ENCODE measurements around the gene MAPKBP1. TPM values are rescaled to one million over a fixed set of nuclear protein-coding genes. Genes with fewer than 3 reads are reported as not detected.

MAPKBP1 gene
- total RNA-seq, 1 experiment from 2014 or later, result 9.9 TPM

DNA sequence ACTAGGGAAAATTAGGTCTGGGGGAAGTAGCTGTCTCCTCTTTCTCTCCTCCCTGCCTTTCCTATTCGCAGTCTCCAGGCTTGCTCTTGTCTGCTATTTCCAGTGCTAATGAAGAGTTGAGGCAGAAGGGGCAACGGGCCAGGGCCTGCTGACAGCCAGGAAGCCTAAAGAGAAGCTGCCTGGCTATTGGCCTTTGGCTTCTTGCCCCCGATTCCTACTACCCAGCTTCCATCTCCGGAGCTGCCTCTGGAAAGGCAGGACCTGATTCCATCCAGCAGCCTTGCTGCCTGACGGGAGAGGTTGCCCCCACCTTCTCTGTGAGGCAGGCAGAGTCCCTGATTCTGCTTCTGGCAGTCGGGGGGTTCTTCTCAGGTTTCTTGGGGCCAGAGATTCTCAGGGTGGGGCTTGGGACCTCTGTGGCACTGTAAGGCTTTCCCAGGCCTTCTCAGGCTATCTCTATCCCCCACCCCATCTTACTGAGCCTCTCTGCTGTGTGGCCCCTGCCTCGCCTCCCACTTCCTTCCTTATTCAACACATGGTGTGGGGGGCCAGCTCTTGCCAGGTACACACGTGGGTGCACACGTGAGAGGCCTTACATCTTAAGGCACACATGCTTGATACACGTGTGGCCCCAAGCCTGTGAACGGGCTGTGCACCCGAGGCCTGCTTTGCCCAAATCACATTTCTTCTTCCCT, 35.4 kb downstream of the MAPKBP1 start:
- Mint-ChIP-seq H3K36me3 (ENCODE audit: insufficient read depth, unreplicated experiment) (no peaks in the 10 kb centered on the region), H3K9me3 (ENCODE audit: low read depth, unreplicated experiment) (no peaks in the 10 kb centered on the region), H3K27ac (ENCODE audit: unreplicated experiment) (no peak overlapping the region), H3K4me1 (ENCODE audit: low read depth, unreplicated experiment) (no peaks in the 10 kb centered on the region), H3K4me3 (ENCODE audit: low read depth, unreplicated experiment) (no peak overlapping the region), H3K27me3 (ENCODE audit: unreplicated experiment) (no peaks in the 10 kb centered on the region)
- intact Hi-C loops (cut with micrococcal nuclease; ENCODE audit: unreplicated experiment), result loop anchor here (5.0 to 10.0 kb wide), 2 partner anchors 95 to 207 kb away; no protein-coding TSS in a partner anchor
- BruUV-seq (replicated peaks), result no TSS peak
- CTCF ChIA-PET, result interaction anchor here (0.8 to 2.3 kb wide), 3 partner anchors 35 to 95 kb away, joined by 3 to 15 read pairs (median 4); partner anchors contain the start of gene MAPKBP1
- TF ChIP-seq, protein P1, sequence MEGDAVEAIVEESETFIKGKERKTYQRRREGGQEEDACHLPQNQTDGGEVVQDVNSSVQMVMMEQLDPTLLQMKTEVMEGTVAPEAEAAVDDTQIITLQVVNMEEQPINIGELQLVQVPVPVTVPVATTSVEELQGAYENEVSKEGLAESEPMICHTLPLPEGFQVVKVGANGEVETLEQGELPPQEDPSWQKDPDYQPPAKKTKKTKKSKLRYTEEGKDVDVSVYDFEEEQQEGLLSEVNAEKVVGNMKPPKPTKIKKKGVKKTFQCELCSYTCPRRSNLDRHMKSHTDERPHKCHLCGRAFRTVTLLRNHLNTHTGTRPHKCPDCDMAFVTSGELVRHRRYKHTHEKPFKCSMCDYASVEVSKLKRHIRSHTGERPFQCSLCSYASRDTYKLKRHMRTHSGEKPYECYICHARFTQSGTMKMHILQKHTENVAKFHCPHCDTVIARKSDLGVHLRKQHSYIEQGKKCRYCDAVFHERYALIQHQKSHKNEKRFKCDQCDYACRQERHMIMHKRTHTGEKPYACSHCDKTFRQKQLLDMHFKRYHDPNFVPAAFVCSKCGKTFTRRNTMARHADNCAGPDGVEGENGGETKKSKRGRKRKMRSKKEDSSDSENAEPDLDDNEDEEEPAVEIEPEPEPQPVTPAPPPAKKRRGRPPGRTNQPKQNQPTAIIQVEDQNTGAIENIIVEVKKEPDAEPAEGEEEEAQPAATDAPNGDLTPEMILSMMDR (IDR thresholded peaks at IDR 0.05; ENCODE audit: unreplicated experiment), result no peak
- DNase-seq, result no peak

- intact Hi-C loops (cut with micrococcal nuclease; ENCODE audit: unreplicated experiment), result loop anchor here (1.0 to 10.0 kb wide), 3 partner anchors 39 to 209 kb away; no protein-coding TSS in a partner anchor
- H3K4me3 Mint-ChIP-seq (ENCODE audit: low read depth, unreplicated experiment), result no peak overlapping the region
- H3K27ac Mint-ChIP-seq (ENCODE audit: unreplicated experiment), result no peak overlapping the region
- BruUV-seq (replicated peaks), result no TSS peak
- H3K9me3 Mint-ChIP-seq (ENCODE audit: low read depth, unreplicated experiment), result no peaks in the 10 kb centered on the region
- no peaks in the 10 kb centered on the region for H3K36me3 Mint-ChIP-seq (ENCODE audit: insufficient read depth, unreplicated experiment)
- TF ChIP-seq, protein P1 (IDR thresholded peaks at IDR 0.05; ENCODE audit: unreplicated experiment), result no peak
- no peaks in the 10 kb centered on the region for H3K27me3 Mint-ChIP-seq (ENCODE audit: unreplicated experiment)
- no peak for DNase-seq
- CTCF ChIA-PET, result interaction anchor here (0.6 to 2.3 kb wide), 6 partner anchors 11 to 588 kb away, joined by 3 to 15 read pairs (median 4); partner anchors contain the start of gene MAPKBP1
- no peaks in the 10 kb centered on the region for H3K4me1 Mint-ChIP-seq (ENCODE audit: low read depth, unreplicated experiment)
Observed at GRCh38 chr15:41810651-41811431, 36.6 kb downstream of the MAPKBP1 start.

GRCh38 chr15:41811432-41812195, 37.3 kb downstream of the MAPKBP1 start:
- H3K36me3 Mint-ChIP-seq (ENCODE audit: insufficient read depth, unreplicated experiment), result no peaks in the 10 kb centered on the region
- H3K27ac Mint-ChIP-seq (ENCODE audit: unreplicated experiment), result no peak overlapping the region
- H3K9me3 Mint-ChIP-seq (ENCODE audit: low read depth, unreplicated experiment), result no peaks in the 10 kb centered on the region
- intact Hi-C loops (cut with micrococcal nuclease; ENCODE audit: unreplicated experiment), result loop anchor here (1.0 to 10.0 kb wide), 3 partner anchors 39 to 209 kb away; no protein-coding TSS in a partner anchor
- no peaks in the 10 kb centered on the region for H3K4me1 Mint-ChIP-seq (ENCODE audit: low read depth, unreplicated experiment)
- no peaks in the 10 kb centered on the region for H3K27me3 Mint-ChIP-seq (ENCODE audit: unreplicated experiment)
- CTCF ChIA-PET, result interaction anchor here (0.8 to 2.3 kb wide), 4 partner anchors 37 to 589 kb away, joined by 3 to 15 read pairs (median 5); partner anchors contain the start of gene MAPKBP1
- DNase-seq, result peak; percentile 76
- TF ChIP-seq, protein P1 (IDR thresholded peaks at IDR 0.05; ENCODE audit: unreplicated experiment), result peak; percentile 44
- BruUV-seq (replicated peaks), result no TSS peak
- no peak overlapping the region for H3K4me3 Mint-ChIP-seq (ENCODE audit: low read depth, unreplicated experiment)

- H3K4me1 Mint-ChIP-seq (ENCODE audit: low read depth, unreplicated experiment), result no peaks in the 10 kb centered on the region
- no peaks in the 10 kb centered on the region for H3K27me3 Mint-ChIP-seq (ENCODE audit: unreplicated experiment)
- no peaks in the 10 kb centered on the region for H3K36me3 Mint-ChIP-seq (ENCODE audit: insufficient read depth, unreplicated experiment)
- CTCF ChIA-PET, result interaction anchor here (0.8 kb wide), 1 partner anchor 39 kb away, joined by 4 read pairs; the partner anchor contains the start of gene MAPKBP1
- TF ChIP-seq, protein P1 (IDR thresholded peaks at IDR 0.05; ENCODE audit: unreplicated experiment), result no peak
- H3K9me3 Mint-ChIP-seq (ENCODE audit: low read depth, unreplicated experiment), result no peaks in the 10 kb centered on the region
- no TSS peak for BruUV-seq (replicated peaks)
- intact Hi-C loops (cut with micrococcal nuclease; ENCODE audit: unreplicated experiment), result loop anchor here (5.0 to 10.0 kb wide), 2 partner anchors 92 to 211 kb away; no protein-coding TSS in a partner anchor
- DNase-seq, result no peak
- H3K27ac Mint-ChIP-seq (ENCODE audit: unreplicated experiment), result no peak overlapping the region
- H3K4me3 Mint-ChIP-seq (ENCODE audit: low read depth, unreplicated experiment), result no peak overlapping the region
Observed at GRCh38 chr15:41812820-41813375, 38.6 kb downstream of the MAPKBP1 start.

All from Calu3 (cell line).